K562 (cell line): ENCODE data around the gene MBOAT1. TPM values are rescaled to one million over a fixed set of nuclear protein-coding genes. Genes with fewer than 3 reads are reported as not detected.

Experiments used
- GTF2E2 ChIP-seq: fragments of 200-800 bp; sonication (Bioruptor generic); IDR thresholded peaks from 2 replicates; pipeline ENCODE4 v1.6.1; 2016; ENCODE audit warnings: missing genetic modification characterization, missing compliant biosample characterization
- NBN ChIP-seq: fragments of 450-650 bp; IDR thresholded peaks from 2 replicates; pipeline ENCODE4 v1.6.1; 2016; ENCODE audit warnings: low read depth, mild to moderate bottlenecking
- NFATC3 ChIP-seq: fragments of 450-650 bp; IDR thresholded peaks from 2 replicates; pipeline ENCODE4 v1.6.1; 2017; ENCODE audit warnings: mild to moderate bottlenecking
- SMARCA4 ChIP-seq: fragments of 450-650 bp; IDR thresholded peaks from 2 replicates; pipeline ENCODE4 v1.6.1; 2016
- ZNF263 ChIP-seq: sonication (generic); formaldehyde crosslinking; IDR thresholded peaks from 2 replicates; pipeline ENCODE4 v1.8.0; 2022; ENCODE audit warnings: mild to moderate bottlenecking, missing genetic modification reagents, borderline replicate concordance
- ZZZ3 ChIP-seq: fragments of 450-650 bp; IDR thresholded peaks from 2 replicates; pipeline ENCODE4 v1.6.1; 2016; ENCODE audit warnings: antibody characterized with exemption, mild to moderate bottlenecking, moderate library complexity
- polyA plus RNA-seq, 8 experiments: library from polyadenylated mRNA; depleted of rRNA in 4 of 8; stranded (reverse) in 5 of 8; unstranded in 3 of 8; fragments of >200 nt; fragmentation: Nextera tagmentation in 2 of 8; fragmentation: Illumina TruSeq in 1 of 8; extraction: Ambion mirVana in 2 of 8; extraction: Trizol in 1 of 8; gene quantifications; 2 replicates each; pipeline versions ENCODE4 v1.2.1 to v1.2.3, GENCODE V29; 2011 to 2014; ENCODE audit warnings: inconsistent platforms in 1 of 8, missing spikeins in 1 of 8
- total RNA-seq, 7 experiments: library from RNA; depleted of rRNA in 6 of 7; stranded (reverse); fragments of >200 nt in 6 of 7; fragmentation: Illumina TruSeq in 2 of 7; extraction: Trizol in 2 of 7; gene quantifications; 2 replicates each; pipeline versions ENCODE4 v1.2.1 to v1.2.3, GENCODE V29; 2011 to 2021; ENCODE audit warnings: low replicate concordance in 1 of 7
- TF ChIP-seq, protein P1 (sequence below), 3 experiments: fragments of 200-800 bp in 1 of 3; sonication (Bioruptor generic) in 1 of 3; sonication (generic) in 1 of 3; formaldehyde crosslinking in 1 of 3; IDR thresholded peaks; 2 replicates each; pipeline versions ENCODE4 v1.6.1 to v1.8.0; 2016 to 2022; ENCODE audit warnings: mild to moderate bottlenecking in 2 of 3, missing compliant biosample characterization in 2 of 3, missing genetic modification characterization in 2 of 3, missing genetic modification reagents in 1 of 3
- TF ChIP-seq, protein P2 (sequence below), 3 experiments: IDR thresholded peaks in 2 of 3; conservative IDR thresholded peaks in 1 of 3; 2 replicates each; pipeline ENCODE4 v1.5.1; 2011 to 2012; ENCODE audit warnings: low read length in 3 of 3, mild to moderate bottlenecking in 3 of 3, control low read depth in 2 of 3, improper control_type of control experiment in 1 of 3, inconsistent platforms in 1 of 3, low read depth in 1 of 3, mixed read lengths in 1 of 3, moderate library complexity in 1 of 3; ENCODE audit not compliant: insufficient read depth in 2 of 3
- TF ChIP-seq, protein P3 (sequence below): fragments of 250-450 bp; sonication (Bioruptor Pico); IDR thresholded peaks from 2 replicates; pipeline ENCODE4 v1.4.0; 2020; ENCODE audit warnings: mild to moderate bottlenecking
- TF ChIP-seq, protein P4 (sequence below): sonication (generic); formaldehyde crosslinking; IDR thresholded peaks from 2 replicates; pipeline ENCODE4 v1.8.0; 2022; ENCODE audit warnings: mild to moderate bottlenecking, missing genetic modification reagents
- TF ChIP-seq, protein P5 (sequence below): fragments of 450-650 bp; formaldehyde crosslinking; conservative IDR thresholded peaks from 2 replicates; pipeline ENCODE4 v1.4.0; 2022; ENCODE audit warnings: mild to moderate bottlenecking, missing genetic modification characterization
- TF ChIP-seq, protein P6 (sequence below): fragments of 450-650 bp; IDR thresholded peaks from 2 replicates; pipeline ENCODE4 v1.6.1; 2016; ENCODE audit warnings: low read depth

Gene MBOAT1
- total and polyA plus RNA-seq, 9 of the 15 experiments (the other 6 are each of a cell fraction or from before 2014, with no cell fraction given): 0.13 to 16.5 (median 10.3) TPM

DNA sequence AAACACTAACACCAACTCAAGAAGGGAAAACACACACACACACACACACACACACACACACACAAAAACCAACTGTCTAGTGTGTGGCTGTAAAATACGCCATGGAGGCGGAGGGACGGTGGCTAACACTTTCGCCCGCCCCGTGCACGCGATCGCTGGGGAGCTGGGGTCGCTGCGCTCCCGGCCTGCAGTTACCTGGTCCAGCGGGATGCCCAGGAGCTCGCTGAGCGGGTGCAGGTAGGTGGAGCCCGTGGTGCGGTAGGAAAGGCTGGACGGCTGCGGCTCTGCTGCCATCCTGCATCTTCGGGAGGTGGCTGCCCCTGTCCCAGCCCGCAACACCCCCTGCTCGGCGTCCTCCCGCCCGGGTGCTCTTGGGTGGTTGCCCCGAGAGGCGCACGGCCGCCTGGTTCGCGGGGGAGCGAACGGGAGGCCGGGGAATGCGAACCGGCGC lies 303 bp downstream of the MBOAT1 start (continued):
- TF ChIP-seq, protein P1, sequence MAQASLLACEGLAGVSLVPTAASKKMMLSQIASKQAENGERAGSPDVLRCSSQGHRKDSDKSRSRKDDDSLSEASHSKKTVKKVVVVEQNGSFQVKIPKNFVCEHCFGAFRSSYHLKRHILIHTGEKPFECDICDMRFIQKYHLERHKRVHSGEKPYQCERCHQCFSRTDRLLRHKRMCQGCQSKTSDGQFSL (CRISPR knock-in tag; IDR thresholded peaks at IDR 0.05): peak; percentile 29; the same call in 1 of the 2 replicates
- TF ChIP-seq, protein P1 (tag; IDR thresholded peaks at IDR 0.05): no peak
- TF ChIP-seq GTF2E2 (tag) (peak; percentile 65; the same call in 1 of the 2 replicates), NBN (0 out of 2 replicates have a peak, but pooled peaks have one; percentile 2), NFATC3 (0 out of 2 replicates have a peak, but pooled peaks have one; percentile 49), ZNF263 (CRISPR knock-in tag) (peak; percentile 96), SMARCA4 (peak; percentile 52; the same call in 1 of the 2 replicates), ZZZ3 (no peak)
- TF ChIP-seq, protein P2, sequence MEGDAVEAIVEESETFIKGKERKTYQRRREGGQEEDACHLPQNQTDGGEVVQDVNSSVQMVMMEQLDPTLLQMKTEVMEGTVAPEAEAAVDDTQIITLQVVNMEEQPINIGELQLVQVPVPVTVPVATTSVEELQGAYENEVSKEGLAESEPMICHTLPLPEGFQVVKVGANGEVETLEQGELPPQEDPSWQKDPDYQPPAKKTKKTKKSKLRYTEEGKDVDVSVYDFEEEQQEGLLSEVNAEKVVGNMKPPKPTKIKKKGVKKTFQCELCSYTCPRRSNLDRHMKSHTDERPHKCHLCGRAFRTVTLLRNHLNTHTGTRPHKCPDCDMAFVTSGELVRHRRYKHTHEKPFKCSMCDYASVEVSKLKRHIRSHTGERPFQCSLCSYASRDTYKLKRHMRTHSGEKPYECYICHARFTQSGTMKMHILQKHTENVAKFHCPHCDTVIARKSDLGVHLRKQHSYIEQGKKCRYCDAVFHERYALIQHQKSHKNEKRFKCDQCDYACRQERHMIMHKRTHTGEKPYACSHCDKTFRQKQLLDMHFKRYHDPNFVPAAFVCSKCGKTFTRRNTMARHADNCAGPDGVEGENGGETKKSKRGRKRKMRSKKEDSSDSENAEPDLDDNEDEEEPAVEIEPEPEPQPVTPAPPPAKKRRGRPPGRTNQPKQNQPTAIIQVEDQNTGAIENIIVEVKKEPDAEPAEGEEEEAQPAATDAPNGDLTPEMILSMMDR (IDR thresholded peaks at IDR 0.05 in 2 of 3, conservative IDR thresholded peaks at IDR 0.05 in 1 of 3; ENCODE audit: insufficient read depth in 2 of 3, low read depth in 1 of 3, low read length in 3 of 3): 0 out of 6 replicates have a peak, but pooled peaks of 1 of the 3 experiments have one; percentile 3
- TF ChIP-seq, protein P3, sequence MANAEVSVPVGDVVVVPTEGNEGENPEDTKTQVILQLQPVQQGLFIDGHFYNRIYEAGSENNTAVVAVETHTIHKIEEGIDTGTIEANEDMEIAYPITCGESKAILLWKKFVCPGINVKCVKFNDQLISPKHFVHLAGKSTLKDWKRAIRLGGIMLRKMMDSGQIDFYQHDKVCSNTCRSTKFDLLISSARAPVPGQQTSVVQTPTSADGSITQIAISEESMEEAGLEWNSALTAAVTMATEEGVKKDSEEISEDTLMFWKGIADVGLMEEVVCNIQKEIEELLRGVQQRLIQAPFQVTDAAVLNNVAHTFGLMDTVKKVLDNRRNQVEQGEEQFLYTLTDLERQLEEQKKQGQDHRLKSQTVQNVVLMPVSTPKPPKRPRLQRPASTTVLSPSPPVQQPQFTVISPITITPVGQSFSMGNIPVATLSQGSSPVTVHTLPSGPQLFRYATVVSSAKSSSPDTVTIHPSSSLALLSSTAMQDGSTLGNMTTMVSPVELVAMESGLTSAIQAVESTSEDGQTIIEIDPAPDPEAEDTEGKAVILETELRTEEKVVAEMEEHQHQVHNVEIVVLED: no peak
- TF ChIP-seq, protein P4, sequence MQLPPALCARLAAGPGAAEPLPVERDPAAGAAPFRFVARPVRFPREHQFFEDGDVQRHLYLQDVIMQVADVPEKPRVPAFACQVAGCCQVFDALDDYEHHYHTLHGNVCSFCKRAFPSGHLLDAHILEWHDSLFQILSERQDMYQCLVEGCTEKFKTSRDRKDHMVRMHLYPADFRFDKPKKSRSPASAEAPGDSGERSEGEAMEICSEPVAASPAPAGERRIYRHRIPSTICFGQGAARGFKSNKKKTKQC (CRISPR knock-in tag): peak; percentile 57; the same call in 1 of the 2 replicates
- TF ChIP-seq, protein P5, sequence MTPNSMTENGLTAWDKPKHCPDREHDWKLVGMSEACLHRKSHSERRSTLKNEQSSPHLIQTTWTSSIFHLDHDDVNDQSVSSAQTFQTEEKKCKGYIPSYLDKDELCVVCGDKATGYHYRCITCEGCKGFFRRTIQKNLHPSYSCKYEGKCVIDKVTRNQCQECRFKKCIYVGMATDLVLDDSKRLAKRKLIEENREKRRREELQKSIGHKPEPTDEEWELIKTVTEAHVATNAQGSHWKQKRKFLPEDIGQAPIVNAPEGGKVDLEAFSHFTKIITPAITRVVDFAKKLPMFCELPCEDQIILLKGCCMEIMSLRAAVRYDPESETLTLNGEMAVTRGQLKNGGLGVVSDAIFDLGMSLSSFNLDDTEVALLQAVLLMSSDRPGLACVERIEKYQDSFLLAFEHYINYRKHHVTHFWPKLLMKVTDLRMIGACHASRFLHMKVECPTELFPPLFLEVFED (CRISPR knock-in tag): no peak; the same call in 1 of the 2 replicates
- TF ChIP-seq, protein P6, sequence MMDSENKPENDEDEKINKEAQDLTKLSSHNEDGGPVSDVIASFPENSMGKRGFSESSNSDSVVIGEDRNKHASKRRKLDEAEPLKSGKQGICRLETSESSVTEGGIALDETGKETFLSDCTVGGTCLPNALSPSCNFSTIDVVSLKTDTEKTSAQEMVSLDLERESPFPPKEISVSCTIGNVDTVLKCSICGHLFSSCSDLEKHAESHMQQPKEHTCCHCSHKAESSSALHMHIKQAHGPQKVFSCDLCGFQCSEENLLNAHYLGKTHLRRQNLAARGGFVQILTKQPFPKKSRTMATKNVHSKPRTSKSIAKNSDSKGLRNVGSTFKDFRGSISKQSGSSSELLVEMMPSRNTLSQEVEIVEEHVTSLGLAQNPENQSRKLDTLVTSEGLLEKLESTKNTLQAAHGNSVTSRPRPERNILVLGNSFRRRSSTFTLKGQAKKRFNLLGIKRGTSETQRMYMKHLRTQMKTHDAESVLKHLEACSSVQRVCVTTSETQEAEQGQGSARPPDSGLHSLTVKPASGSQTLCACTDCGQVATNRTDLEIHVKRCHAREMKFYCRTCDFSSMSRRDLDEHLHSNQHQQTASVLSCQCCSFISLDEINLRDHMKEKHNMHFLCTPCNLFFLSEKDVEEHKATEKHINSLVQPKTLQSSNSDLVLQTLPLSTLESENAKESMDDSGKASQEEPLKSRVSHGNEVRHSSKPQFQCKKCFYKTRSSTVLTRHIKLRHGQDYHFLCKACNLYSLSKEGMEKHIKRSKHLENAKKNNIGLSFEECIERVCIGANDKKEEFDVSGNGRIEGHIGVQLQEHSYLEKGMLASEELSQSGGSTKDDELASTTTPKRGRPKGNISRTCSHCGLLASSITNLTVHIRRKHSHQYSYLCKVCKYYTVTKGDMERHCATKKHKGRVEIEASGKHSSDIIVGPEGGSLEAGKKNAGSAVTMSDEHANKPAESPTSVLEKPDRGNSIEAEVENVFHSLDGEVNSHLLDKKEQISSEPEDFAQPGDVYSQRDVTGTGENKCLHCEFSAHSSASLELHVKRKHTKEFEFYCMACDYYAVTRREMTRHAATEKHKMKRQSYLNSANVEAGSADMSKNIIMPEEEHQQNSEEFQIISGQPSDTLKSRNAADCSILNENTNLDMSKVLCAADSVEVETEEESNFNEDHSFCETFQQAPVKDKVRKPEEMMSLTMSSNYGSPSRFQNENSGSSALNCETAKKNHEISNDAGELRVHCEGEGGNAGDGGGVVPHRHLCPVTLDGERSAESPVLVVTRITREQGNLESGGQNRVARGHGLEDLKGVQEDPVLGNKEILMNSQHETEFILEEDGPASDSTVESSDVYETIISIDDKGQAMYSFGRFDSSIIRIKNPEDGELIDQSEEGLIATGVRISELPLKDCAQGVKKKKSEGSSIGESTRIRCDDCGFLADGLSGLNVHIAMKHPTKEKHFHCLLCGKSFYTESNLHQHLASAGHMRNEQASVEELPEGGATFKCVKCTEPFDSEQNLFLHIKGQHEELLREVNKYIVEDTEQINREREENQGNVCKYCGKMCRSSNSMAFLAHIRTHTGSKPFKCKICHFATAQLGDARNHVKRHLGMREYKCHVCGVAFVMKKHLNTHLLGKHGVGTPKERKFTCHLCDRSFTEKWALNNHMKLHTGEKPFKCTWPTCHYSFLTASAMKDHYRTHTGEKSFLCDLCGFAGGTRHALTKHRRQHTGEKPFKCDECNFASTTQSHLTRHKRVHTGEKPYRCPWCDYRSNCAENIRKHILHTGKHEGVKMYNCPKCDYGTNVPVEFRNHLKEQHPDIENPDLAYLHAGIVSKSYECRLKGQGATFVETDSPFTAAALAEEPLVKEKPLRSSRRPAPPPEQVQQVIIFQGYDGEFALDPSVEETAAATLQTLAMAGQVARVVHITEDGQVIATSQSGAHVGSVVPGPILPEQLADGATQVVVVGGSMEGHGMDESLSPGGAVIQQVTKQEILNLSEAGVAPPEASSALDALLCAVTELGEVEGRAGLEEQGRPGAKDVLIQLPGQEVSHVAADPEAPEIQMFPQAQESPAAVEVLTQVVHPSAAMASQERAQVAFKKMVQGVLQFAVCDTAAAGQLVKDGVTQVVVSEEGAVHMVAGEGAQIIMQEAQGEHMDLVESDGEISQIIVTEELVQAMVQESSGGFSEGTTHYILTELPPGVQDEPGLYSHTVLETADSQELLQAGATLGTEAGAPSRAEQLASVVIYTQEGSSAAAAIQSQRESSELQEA: no peak
